GM12891 (cell line): ENCODE measurements around the gene FAM13B.

Experiments
- POLR2A ChIP-seq: IDR thresholded peaks from 2 replicates; pipeline ENCODE4 v1.6.1; 2011; ENCODE audit warnings: low read depth, low read length, control low read depth
- POLR2AphosphoS5 ChIP-seq: IDR thresholded peaks from 2 replicates; pipeline ENCODE4 v1.6.1; 2011; ENCODE audit warnings: low read depth, low read length, control low read depth
- POU2F2 ChIP-seq: IDR thresholded peaks from 2 replicates; pipeline ENCODE4 v1.6.1; 2011; ENCODE audit warnings: low read depth, mild to moderate bottlenecking, control low read depth, low read length, moderate library complexity
- TAF1 ChIP-seq: IDR thresholded peaks from 2 replicates; pipeline ENCODE4 v1.6.1; 2011; ENCODE audit warnings: low read depth, low read length, control low read depth

GRCh38 chr5:137959488-137959887 is 73.4 kb downstream of the FAM13B start:
- TF ChIP-seq POLR2A: no peak
- no peak for TF ChIP-seq POLR2AphosphoS5
- TF ChIP-seq TAF1: no peak
- no peak for TF ChIP-seq POU2F2
